NCI-H2107 treated with DMSO at 0.1 percent for 48 hours (cell line): Measurements from ENCODE around the gene PRKAR2B.
"Not testable (repeated sequence)": the region's sequence is repeated elsewhere in the genome, so short reads cannot be mapped to it uniquely, and the experiment has no call there.

Source experiments
- DNase-seq: peaks from one replicate; lab custom pipeline; 2025; ENCODE audit not compliant: unreplicated experiment; lab: John Stamatoyannopoulos, UW

Gene PRKAR2B

DNA sequence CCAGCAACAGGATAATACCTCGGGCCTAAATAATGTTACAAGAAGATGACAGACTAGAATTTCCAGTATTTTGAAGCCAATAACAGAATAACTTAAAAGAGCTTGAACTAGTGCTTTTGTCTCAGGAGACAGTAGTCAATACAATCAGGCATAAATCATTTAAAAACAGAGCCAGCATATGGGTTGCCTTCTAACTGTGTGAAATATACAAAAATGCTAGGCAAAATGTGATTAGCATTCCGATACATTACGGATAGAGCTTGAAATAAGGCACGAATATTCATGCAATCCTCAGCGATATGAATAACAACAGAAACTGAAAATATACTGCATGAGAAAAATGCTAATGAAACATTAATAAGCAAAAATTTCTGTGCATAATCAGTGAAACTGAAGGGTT lies 18.3 kb upstream of the PRKAR2B start:
- DNase-seq, result no peak

DNA sequence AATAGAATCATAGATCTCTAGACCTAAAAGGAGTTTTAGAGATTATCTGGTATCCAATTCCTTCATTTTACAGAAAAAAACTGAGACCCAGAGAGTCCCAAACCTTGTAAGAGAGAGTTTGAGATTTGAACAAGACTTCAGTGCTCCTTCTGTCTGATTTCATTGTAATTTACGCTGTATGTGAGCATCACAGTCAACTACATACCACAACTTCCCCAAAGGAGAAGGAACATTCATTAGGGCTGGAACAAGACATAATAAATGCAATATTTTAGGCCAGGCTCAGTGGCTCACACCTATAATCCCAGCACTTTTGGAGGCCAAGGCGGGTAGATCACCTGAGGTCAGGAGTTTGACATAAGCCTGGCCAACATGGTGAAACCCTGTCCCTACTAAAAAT lies 17.3 kb upstream of the PRKAR2B start:
- no peak for DNase-seq

DNA sequence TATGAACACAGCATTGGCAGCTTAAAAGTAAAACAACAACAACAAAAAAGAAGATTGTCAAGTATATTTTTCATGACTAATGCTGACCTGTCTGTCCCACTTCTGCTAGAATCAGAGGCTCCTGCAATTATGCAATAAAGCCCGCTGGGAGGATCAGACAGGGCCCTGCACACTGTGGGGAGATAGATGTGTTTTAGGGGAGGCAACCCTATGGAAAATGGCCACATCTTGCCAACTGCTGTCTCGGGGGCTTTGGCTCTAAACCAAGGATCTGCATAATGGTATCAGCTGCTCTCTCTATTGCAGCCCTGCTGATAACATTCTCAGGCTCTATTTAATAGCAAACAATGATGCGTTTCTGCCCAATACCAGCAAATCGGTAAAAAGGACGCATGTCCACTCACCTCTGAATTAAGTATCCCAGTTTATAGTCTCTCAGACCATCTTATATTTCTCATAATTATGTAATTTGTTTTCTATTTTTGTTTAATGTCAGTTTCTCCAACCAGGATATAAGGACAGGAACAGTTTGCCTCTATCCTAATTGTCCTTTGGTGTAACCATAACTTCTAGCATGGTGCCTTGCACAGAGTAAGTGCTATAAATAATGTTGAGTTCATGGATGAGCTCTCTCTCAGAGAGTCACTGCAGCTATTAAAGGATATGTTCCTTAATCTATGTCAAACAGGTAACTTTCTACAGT lies 15.3 kb upstream of the PRKAR2B start:
- no peak for DNase-seq

DNA sequence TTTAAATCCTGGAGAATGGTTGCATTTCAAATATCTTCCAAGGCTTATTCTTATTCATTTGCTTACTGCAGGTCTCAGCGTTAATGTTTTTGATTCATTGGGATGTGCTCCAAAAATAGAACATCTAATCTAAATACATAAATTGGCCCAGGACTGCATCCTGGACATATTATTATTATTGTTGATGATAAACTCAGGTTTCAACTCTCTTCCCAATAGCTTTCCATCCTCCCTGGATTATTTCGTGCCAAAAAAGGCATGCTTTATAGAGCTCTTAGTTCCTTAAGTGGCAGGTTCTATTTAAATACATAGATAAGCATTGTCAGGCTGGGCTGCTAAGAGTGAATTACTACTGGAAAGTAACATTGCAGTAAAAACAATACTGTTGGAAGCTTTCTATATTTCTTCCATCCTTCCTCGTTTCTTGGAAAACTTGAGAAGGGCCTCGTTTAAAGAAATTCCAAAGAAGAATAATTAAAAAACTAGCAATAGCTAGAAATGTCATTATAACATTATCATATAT lies 14.7 kb upstream of the PRKAR2B start:
- DNase-seq, result no peak

GRCh38 chr7:107032050-107032449 lies 12.5 kb upstream of the PRKAR2B start:
- no peak for DNase-seq

- no peak for DNase-seq
Measured at GRCh38 chr7:107032720-107033438, 11.6 kb upstream of the PRKAR2B start.

DNA sequence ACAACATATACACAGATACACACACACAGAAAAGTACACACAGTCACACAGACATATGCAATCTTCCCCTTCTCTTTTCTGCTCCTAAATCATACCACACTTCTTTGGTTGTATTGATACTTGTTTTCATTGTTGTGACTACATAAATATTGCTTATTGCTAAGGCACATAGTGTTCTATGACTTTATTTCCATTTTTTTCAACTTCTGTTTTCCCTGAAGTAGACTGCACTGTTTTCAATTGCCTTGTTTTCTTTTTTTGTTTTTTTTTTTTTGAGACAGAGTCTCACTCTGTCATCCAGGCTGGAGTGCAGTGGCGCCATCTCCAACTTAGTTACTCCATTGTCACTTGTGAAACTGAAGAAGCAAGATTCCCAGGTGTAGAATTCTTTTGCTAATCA lies 10.0 kb upstream of the PRKAR2B start:
- no peak for DNase-seq

GRCh38 chr7:107035446-107035845 lies 9.1 kb upstream of the PRKAR2B start:
- DNase-seq, result no peak

GRCh38 chr7:107036535-107036934 lies 8.0 kb upstream of the PRKAR2B start:
- no peak for DNase-seq

GRCh38 chr7:107037717-107038603 lies 6.5 kb upstream of the PRKAR2B start:
- no peak for DNase-seq

- DNase-seq, result no peak
Measured at GRCh38 chr7:107039199-107039900, 5.2 kb upstream of the PRKAR2B start.

DNA sequence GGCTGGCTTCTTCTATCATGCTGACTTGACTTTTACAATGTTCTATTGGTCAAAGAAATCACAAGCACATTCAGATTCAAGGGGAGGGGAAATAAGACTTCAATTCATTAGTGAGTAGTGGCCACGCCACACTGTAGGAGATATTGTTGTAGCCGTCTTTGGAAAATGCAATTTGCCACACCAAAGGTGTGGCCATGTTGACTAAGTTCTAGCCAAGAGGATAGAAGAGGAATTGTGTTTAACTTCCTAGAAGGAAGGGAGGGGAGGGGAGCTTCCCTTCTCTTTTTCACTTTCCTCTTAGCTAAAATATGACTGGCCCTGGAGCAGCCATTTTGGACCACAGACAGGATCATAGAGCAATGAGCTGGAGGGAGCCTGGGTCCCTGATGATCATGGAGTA lies 3.4 kb upstream of the PRKAR2B start:
- DNase-seq, result no peak

DNA sequence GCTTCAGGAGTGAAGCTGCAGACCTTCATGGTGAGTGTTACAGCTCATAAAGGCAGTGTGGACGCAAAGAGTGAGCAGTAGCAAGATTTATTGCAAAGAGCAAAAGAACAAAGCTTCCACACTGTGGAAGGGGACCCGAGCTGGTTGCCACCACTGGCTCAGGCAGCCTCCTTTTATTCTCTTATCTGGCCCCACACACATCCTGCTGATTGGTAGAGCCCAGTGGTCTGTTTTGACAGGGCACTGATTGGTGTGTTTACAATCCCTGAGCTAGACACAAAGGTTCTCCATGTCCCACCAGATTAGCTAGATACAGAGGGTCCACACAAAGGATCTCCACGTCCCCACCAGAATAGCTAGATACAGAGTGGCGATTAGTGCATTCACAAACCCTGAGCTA lies 2.7 kb upstream of the PRKAR2B start:
- not testable (repeated sequence) for DNase-seq

- DNase-seq, result not testable (repeated sequence)
Measured at GRCh38 chr7:107042326-107042910, 2.1 kb upstream of the PRKAR2B start.

- no peak for DNase-seq
Measured at GRCh38 chr7:107043491-107043890, 1.0 kb upstream of the PRKAR2B start.

DNA sequence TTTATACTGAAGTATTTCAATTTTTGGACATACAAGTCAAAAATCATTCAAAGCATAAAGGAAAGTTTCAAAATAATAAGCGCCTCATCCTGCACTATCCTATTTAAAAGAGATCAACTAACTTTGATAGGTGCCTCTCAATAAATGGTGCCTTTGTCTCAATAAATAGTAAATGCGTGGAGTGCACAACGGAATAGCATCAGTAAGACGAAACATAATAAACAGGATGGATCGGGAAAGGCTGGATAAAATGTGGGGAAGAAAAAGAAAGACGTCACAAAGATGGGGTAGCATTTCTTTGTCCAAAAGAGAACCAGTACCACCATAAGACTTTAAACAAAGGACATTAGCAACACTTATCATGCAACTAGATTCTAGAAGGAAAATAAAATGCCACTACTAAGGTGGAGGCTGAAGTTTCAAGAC lies 571 bp upstream of the PRKAR2B start:
- DNase-seq, result peak; percentile 45

GRCh38 chr7:107045195-107045960 lies 873 bp downstream of the PRKAR2B start:
- DNase-seq, result no peak

DNA sequence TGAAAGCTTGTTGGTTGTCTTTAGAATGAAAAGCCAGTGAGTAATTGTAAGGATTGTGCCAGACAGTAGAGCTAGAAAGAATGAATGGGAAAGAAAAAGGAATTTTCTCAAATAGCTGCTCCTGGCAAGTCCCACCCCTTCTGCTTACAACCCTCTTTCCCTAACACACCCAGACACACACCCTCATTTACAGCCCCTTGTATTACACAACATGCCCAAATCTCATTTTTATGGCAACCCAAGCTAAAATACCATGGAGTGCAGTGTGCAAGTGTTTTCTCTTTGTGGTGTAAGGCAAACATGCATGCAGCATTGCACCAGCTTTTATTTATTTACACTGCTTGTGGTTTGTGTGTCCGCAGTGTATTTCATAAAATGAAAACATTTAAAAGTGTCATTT lies 1.5 kb downstream of the PRKAR2B start:
- DNase-seq, result peak; percentile 16

DNA sequence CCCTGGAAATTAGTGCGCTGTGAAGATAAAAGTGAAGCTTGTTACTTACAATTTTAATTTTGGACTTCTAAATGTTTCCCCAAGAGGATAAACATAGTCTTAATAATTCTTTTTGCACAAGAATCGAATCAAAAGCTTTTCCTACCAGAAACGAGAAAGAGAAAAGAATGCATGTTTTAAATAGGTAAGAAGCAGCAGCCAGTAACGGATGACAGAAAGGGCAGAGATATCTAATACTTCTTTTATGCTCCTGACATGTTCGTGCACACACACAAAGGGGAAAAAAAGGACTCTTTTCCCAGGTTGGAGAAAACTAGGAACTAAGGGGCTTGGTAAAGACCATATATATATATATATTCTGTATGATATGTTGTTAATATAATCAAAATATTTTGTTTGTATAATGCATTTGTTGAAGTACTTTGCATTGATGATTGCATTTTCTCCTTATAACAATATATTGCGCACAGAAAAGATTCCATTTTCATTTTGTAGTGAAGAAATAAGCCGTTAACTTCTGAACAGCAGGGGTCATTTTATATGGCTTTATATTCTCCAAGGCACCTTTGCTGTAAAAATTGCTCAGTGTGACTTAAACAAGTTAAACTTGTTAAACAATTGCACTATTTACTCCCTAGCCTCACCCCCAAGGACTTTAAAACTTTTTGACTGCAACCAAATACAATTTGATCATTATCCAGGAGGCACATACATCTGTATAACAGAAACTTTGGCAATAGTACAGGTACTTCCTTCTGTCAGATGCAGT lies 2.2 kb downstream of the PRKAR2B start:
- DNase-seq, result no peak
